Uterus (tissue), 2 donors: ENCODE results near the gene PTCD1.

Experiments used
- CTCF ChIP-seq, 4 experiments: fragments of 200-600 bp in 2 of 4; fragments of 450-650 bp in 2 of 4; sonication (generic) in 2 of 4; IDR thresholded peaks; one replicate each; pipeline ENCODE4 v1.5.1; 2016 to 2019; ENCODE audit warnings: antibody characterized with exemption in 4 of 4, mild to moderate bottlenecking in 2 of 4, moderate library complexity in 1 of 4
- POLR2A ChIP-seq, 2 donors: fragments of 450-650 bp; IDR thresholded peaks; one replicate each; pipeline ENCODE4 v1.6.1; 2016; ENCODE audit warnings: antibody characterized with exemption in 2 of 2, mild to moderate bottlenecking in 1 of 2, moderate library complexity in 1 of 2

DNA sequence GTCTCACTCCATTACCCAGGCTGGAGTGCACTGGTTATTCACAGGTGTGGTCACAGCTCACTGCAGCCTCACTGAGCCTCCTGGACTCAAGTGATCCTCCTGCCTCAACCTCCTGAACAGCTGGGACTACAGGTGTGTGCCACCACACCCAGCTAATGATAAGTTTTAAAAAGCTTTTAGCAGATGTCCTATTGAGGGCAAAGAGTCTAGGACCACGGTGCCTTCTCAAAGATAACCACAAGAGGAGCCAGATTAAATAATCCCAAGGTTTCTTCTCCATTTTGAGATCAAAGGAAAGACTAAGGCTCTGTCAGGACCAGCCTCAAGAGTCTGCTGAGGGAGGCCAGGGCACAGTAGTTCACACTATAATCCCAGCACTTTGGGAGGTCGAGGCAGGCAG, 22.6 kb upstream of the PTCD1 start:
- TF ChIP-seq CTCF (IDR thresholded peaks at IDR 0.05) (no peak), POLR2A (IDR thresholded peaks at IDR 0.05) (no peak)
